GM10248 (cell line): ENCODE results near the gene MDFIC.

ENCODE experiments used
- CTCF ChIA-PET: fragments of 300-600 bp; sonication (Branson Sonifier 250); formaldehyde crosslinking; extraction: SDS; loops from one replicate; lab custom pipeline; 2021; ENCODE audit warnings: antibody characterized with exemption; lab: Yijun Ruan, JAX
- POLR2A ChIA-PET: fragments of 350-650 bp; sonication (Branson Sonifier 250); formaldehyde crosslinking; extraction: SDS; loops from one replicate; lab custom pipeline; 2020; ENCODE audit warnings: antibody characterized with exemption; lab: Yijun Ruan, JAX
- DNase-seq: peaks from one replicate; pipeline ENCODE4 v3.0.0; 2012; ENCODE audit errors: extremely low spot score
- CTCF ChIP-seq: IDR thresholded peaks from 2 replicates; pipeline ENCODE4 v1.5.1; 2012; ENCODE audit warnings: mild to moderate bottlenecking, low read depth; ENCODE audit errors: extremely low read depth, missing control alignments, control extremely low read depth

The MDFIC gene

GRCh38 chr7:114936471-114936870, 14.6 kb downstream of the MDFIC start:
- POLR2A ChIA-PET: no interaction called here
- CTCF ChIA-PET: interaction anchor here (1.5 to 1.8 kb wide), 2 partner anchors 9 to 11 kb away, joined by 4 to 5 read pairs; no protein-coding TSS in a partner anchor

GRCh38 chr7:114937446-114937845, 15.6 kb downstream of the MDFIC start:
- DNase-seq: no peak
- TF ChIP-seq CTCF: no peak
- ChIA-PET POLR2A (no interaction called here), CTCF (interaction anchor here (1.5 kb wide), 1 partner anchor 12 kb away, joined by 4 read pairs; no protein-coding TSS in a partner anchor)

More at GRCh38 chr7:114936471-114936870, 14.6 kb downstream of the MDFIC start:
- DNase-seq: no peak
- no peak for TF ChIP-seq CTCF

GRCh38 chr7:114938785-114939184, 16.9 kb downstream of the MDFIC start:
- CTCF ChIA-PET: interaction anchor here (1.2 to 5.7 kb wide), 5 partner anchors 11 to 139 kb away, joined by 3 to 61 read pairs (median 11); no protein-coding TSS in a partner anchor
- no peak for TF ChIP-seq CTCF
- POLR2A ChIA-PET: no interaction called here
- DNase-seq: no peak

GRCh38 chr7:114939484-114940097, 17.7 kb downstream of the MDFIC start:
- ChIA-PET POLR2A (no interaction called here), CTCF (interaction anchor here (0.8 to 5.7 kb wide), 16 partner anchors 8 to 277 kb away, joined by 3 to 61 read pairs (median 3); no protein-coding TSS in a partner anchor)
- no peak for DNase-seq
- peak; percentile 60 for TF ChIP-seq CTCF

- ChIA-PET POLR2A (no interaction called here), CTCF (interaction anchor here (0.8 to 5.7 kb wide), 16 partner anchors 9 to 276 kb away, joined by 3 to 61 read pairs (median 3); no protein-coding TSS in a partner anchor)
- no peak for DNase-seq
- no peak for TF ChIP-seq CTCF
These were observed 18.3 kb downstream of the MDFIC start for GRCh38 chr7:114940220-114940619.

- ChIA-PET POLR2A (no interaction called here), CTCF (interaction anchor here (5.7 to 6.3 kb wide), 2 partner anchors 14 to 15 kb away, joined by 53 to 61 read pairs; no protein-coding TSS in a partner anchor)
- no peak for TF ChIP-seq CTCF
- no peak for DNase-seq
These were observed 19.8 kb downstream of the MDFIC start for GRCh38 chr7:114941692-114942091.
